ENCODE measurements around the gene ADAMTS17.

The ADAMTS17 gene

GRCh38 chr15:100224206-100225185 lies 117.3 kb downstream of the ADAMTS17 start:
- no peak for TF ChIP-seq CTCF (IDR thresholded peaks at IDR 0.05)
- H3K36me3 Mint-ChIP-seq (ENCODE audit: low read depth) = no peaks in the 10 kb centered on the region
- peaks cover 5% of the 10 kb centered on the region for H3K27me3 Mint-ChIP-seq (ENCODE audit: low read depth, poor library complexity)
- peaks cover 58% of the 10 kb centered on the region for H3K4me1 Mint-ChIP-seq
- no peak overlapping the region for H3K4me3 Mint-ChIP-seq
- DNase-seq = no peak
- peak overlapping the region; percentile 86 for H3K27ac Mint-ChIP-seq
- peaks cover 3% of the 10 kb centered on the region for H3K9me3 Mint-ChIP-seq

- Mint-ChIP-seq H3K4me3 (no peak overlapping the region), H3K4me1 (peaks cover 57% of the 10 kb centered on the region), H3K27me3 (ENCODE audit: low read depth, poor library complexity) (peaks cover 3% of the 10 kb centered on the region), H3K36me3 (ENCODE audit: low read depth) (no peaks in the 10 kb centered on the region), H3K27ac (no peak overlapping the region), H3K9me3 (no peaks in the 10 kb centered on the region)
- TF ChIP-seq CTCF (IDR thresholded peaks at IDR 0.05) = no peak
- DNase-seq = no peak
These were observed 119.4 kb downstream of the ADAMTS17 start for GRCh38 chr15:100222349-100222715.

- Mint-ChIP-seq H3K27me3 (ENCODE audit: low read depth, poor library complexity) (peaks cover 3% of the 10 kb centered on the region), H3K36me3 (ENCODE audit: low read depth) (no peaks in the 10 kb centered on the region), H3K27ac (no peak overlapping the region), H3K9me3 (no peaks in the 10 kb centered on the region), H3K4me3 (no peak overlapping the region), H3K4me1 (peaks cover 57% of the 10 kb centered on the region)
- no peak for DNase-seq
- no peak for TF ChIP-seq CTCF (IDR thresholded peaks at IDR 0.05)
These were observed 120.1 kb downstream of the ADAMTS17 start for GRCh38 chr15:100221471-100222348.

- Mint-ChIP-seq H3K27ac (peak overlapping the region; percentile 11), H3K4me1 (peaks cover 53% of the 10 kb centered on the region), H3K27me3 (ENCODE audit: low read depth, poor library complexity) (no peaks in the 10 kb centered on the region), H3K4me3 (no peak overlapping the region), H3K9me3 (no peaks in the 10 kb centered on the region), H3K36me3 (ENCODE audit: low read depth) (no peaks in the 10 kb centered on the region)
- no peak for TF ChIP-seq CTCF (IDR thresholded peaks at IDR 0.05)
- no peak for DNase-seq
These were observed 121.6 kb downstream of the ADAMTS17 start for GRCh38 chr15:100220058-100220768.

- no peak for TF ChIP-seq CTCF (IDR thresholded peaks at IDR 0.05)
- Mint-ChIP-seq H3K27me3 (ENCODE audit: low read depth, poor library complexity) (no peaks in the 10 kb centered on the region), H3K9me3 (no peaks in the 10 kb centered on the region), H3K4me1 (peaks cover 51% of the 10 kb centered on the region), H3K4me3 (no peak overlapping the region), H3K36me3 (ENCODE audit: low read depth) (no peaks in the 10 kb centered on the region), H3K27ac (no peak overlapping the region)
- DNase-seq = no peak
These were observed 123.3 kb downstream of the ADAMTS17 start for GRCh38 chr15:100218434-100218833.
